K562 (cell line): ENCODE measurements around the gene SCRN1. TPM values are rescaled to one million over a fixed set of nuclear protein-coding genes. Genes with fewer than 3 reads are reported as not detected.

ENCODE experiments used
- BRD9 ChIP-seq: fragments of 450-650 bp; IDR thresholded peaks from 2 replicates; pipeline ENCODE4 v1.6.1; 2018; ENCODE audit warnings: low read depth; ENCODE audit not compliant: partially characterized antibody
- CC2D1A ChIP-seq: fragments of 450-650 bp; IDR thresholded peaks from 2 replicates; pipeline ENCODE4 v1.6.1; 2017; ENCODE audit warnings: mild to moderate bottlenecking
- CREM ChIP-seq: IDR thresholded peaks from 2 replicates; pipeline ENCODE4 v1.6.1; 2014; ENCODE audit warnings: antibody characterized with exemption, low read depth
- EGR1 ChIP-seq: fragments of 450-650 bp; conservative IDR thresholded peaks from 2 replicates; pipeline ENCODE4 v1.6.1; 2017; ENCODE audit warnings: mild to moderate bottlenecking
- EHMT2 ChIP-seq: fragments of 450-650 bp; IDR thresholded peaks from 2 replicates; pipeline ENCODE4 v1.6.1; 2018; ENCODE audit warnings: antibody characterized with exemption
- FIP1L1 ChIP-seq: fragments of 200-400 bp; formaldehyde crosslinking; IDR thresholded peaks from 2 replicates; pipeline ENCODE4 v1.6.1; 2018; ENCODE audit warnings: mild to moderate bottlenecking, low read depth, low read length; ENCODE audit not compliant: poor library complexity, severe bottlenecking
- FOXJ3 ChIP-seq: sonication (generic); formaldehyde crosslinking; IDR thresholded peaks from 2 replicates; pipeline ENCODE4 v1.4.0; 2020; ENCODE audit warnings: mild to moderate bottlenecking, missing genetic modification reagents
- HMGN3 ChIP-seq: IDR thresholded peaks from 2 replicates; pipeline ENCODE4 v1.6.1; 2011; ENCODE audit warnings: borderline replicate concordance, low read depth, mild to moderate bottlenecking, mixed read lengths, low read length; ENCODE audit not compliant: insufficient read length; ENCODE audit errors: extremely low read depth
- HNRNPK ChIP-seq: fragments of 200-400 bp; formaldehyde crosslinking; IDR thresholded peaks from one replicate; pipeline ENCODE4 v1.6.1; 2018; ENCODE audit warnings: mild to moderate bottlenecking, low read depth, low read length; ENCODE audit not compliant: poor library complexity, severe bottlenecking
- KAT7 ChIP-seq: sonication (generic); formaldehyde crosslinking; IDR thresholded peaks from 2 replicates; pipeline ENCODE4 v1.8.0; 2022; ENCODE audit warnings: missing genetic modification reagents, mild to moderate bottlenecking, borderline replicate concordance
- MYBL2 ChIP-seq, 2 experiments: fragments of 450-650 bp in 1 of 2; sonication (generic) in 1 of 2; formaldehyde crosslinking in 1 of 2; IDR thresholded peaks; 2 replicates each; pipeline versions ENCODE4 v1.6.1 to v1.8.1; 2017 to 2022; ENCODE audit warnings: borderline replicate concordance in 1 of 2, inconsistent platforms in 1 of 2, low read depth in 1 of 2, mild to moderate bottlenecking in 1 of 2, missing genetic modification reagents in 1 of 2, moderate library complexity in 1 of 2
- NR2C1 ChIP-seq, 2 experiments: fragments of 450-650 bp; IDR thresholded peaks; 2 replicates each; pipeline ENCODE4 v1.6.1; 2017; ENCODE audit warnings: mild to moderate bottlenecking in 2 of 2, antibody characterized with exemption in 1 of 2, inconsistent platforms in 1 of 2, missing compliant biosample characterization in 1 of 2, missing genetic modification characterization in 1 of 2
- NR2F6 ChIP-seq: fragments of 450-650 bp; formaldehyde crosslinking; IDR thresholded peaks from 2 replicates; pipeline ENCODE4 v1.4.0; 2020; ENCODE audit warnings: mild to moderate bottlenecking
- NR3C1 ChIP-seq: sonication (generic); formaldehyde crosslinking; IDR thresholded peaks from 2 replicates; pipeline ENCODE4 v1.8.1; 2022; ENCODE audit warnings: missing genetic modification reagents
- PHF20 ChIP-seq: fragments of 450-650 bp; IDR thresholded peaks from 2 replicates; pipeline ENCODE4 v1.6.1; 2018; ENCODE audit not compliant: partially characterized antibody
- RBM39 ChIP-seq: fragments of 200-400 bp; formaldehyde crosslinking; optimal IDR thresholded peaks from 2 replicates; pipeline ENCODE3; 2018; ENCODE audit warnings: low read depth, low read length
- SRSF1 ChIP-seq: fragments of 200-400 bp; formaldehyde crosslinking; IDR thresholded peaks from 2 replicates; pipeline ENCODE4 v1.6.1; 2017; ENCODE audit warnings: mild to moderate bottlenecking, low read depth, low read length, moderate library complexity
- ZMIZ1 ChIP-seq, 2 experiments: fragments of 150-350 bp in 1 of 2; IDR thresholded peaks; 2 replicates each; pipeline ENCODE4 v1.6.1; 2012 to 2016; ENCODE audit warnings: low read depth in 2 of 2, low read length in 2 of 2, mild to moderate bottlenecking in 1 of 2, moderate library complexity in 1 of 2
- ZNF263 ChIP-seq: sonication (generic); formaldehyde crosslinking; IDR thresholded peaks from 2 replicates; pipeline ENCODE4 v1.8.0; 2022; ENCODE audit warnings: mild to moderate bottlenecking, missing genetic modification reagents, borderline replicate concordance
- ZNF408 ChIP-seq: fragments of 250-450 bp; sonication (Bioruptor Pico); IDR thresholded peaks from 2 replicates; pipeline ENCODE4 v1.4.0; 2020; ENCODE audit warnings: low read depth, mild to moderate bottlenecking, moderate library complexity
- ZNF561 ChIP-seq: fragments of 450-650 bp; formaldehyde crosslinking; conservative IDR thresholded peaks from 2 replicates; pipeline ENCODE4 v1.4.0; 2020; ENCODE audit warnings: mild to moderate bottlenecking, moderate library complexity
- ZNF707 ChIP-seq: fragments of 250-450 bp; sonication (Bioruptor Pico); conservative IDR thresholded peaks from 2 replicates; pipeline ENCODE4 v1.8.0; 2022; ENCODE audit warnings: inconsistent platforms, mild to moderate bottlenecking, moderate library complexity
- polyA plus RNA-seq, 8 experiments: library from polyadenylated mRNA; depleted of rRNA in 4 of 8; stranded (reverse) in 5 of 8; unstranded in 3 of 8; fragments of >200 nt; fragmentation: Nextera tagmentation in 2 of 8; fragmentation: Illumina TruSeq in 1 of 8; extraction: Ambion mirVana in 2 of 8; extraction: Trizol in 1 of 8; gene quantifications; 2 replicates each; pipeline versions ENCODE4 v1.2.1 to v1.2.3, GENCODE V29; 2011 to 2014; ENCODE audit warnings: inconsistent platforms in 1 of 8, missing spikeins in 1 of 8
- total RNA-seq, 7 experiments: library from RNA; depleted of rRNA in 6 of 7; stranded (reverse); fragments of >200 nt in 6 of 7; fragmentation: Illumina TruSeq in 2 of 7; extraction: Trizol in 2 of 7; gene quantifications; 2 replicates each; pipeline versions ENCODE4 v1.2.1 to v1.2.3, GENCODE V29; 2011 to 2021; ENCODE audit warnings: low replicate concordance in 1 of 7

SCRN1 gene
- total and polyA plus RNA-seq, 9 of the 15 experiments (the other 6 are each of a cell fraction or from before 2014, with no cell fraction given), result 0.13 to 1.4 (median 0.20) TPM

DNA sequence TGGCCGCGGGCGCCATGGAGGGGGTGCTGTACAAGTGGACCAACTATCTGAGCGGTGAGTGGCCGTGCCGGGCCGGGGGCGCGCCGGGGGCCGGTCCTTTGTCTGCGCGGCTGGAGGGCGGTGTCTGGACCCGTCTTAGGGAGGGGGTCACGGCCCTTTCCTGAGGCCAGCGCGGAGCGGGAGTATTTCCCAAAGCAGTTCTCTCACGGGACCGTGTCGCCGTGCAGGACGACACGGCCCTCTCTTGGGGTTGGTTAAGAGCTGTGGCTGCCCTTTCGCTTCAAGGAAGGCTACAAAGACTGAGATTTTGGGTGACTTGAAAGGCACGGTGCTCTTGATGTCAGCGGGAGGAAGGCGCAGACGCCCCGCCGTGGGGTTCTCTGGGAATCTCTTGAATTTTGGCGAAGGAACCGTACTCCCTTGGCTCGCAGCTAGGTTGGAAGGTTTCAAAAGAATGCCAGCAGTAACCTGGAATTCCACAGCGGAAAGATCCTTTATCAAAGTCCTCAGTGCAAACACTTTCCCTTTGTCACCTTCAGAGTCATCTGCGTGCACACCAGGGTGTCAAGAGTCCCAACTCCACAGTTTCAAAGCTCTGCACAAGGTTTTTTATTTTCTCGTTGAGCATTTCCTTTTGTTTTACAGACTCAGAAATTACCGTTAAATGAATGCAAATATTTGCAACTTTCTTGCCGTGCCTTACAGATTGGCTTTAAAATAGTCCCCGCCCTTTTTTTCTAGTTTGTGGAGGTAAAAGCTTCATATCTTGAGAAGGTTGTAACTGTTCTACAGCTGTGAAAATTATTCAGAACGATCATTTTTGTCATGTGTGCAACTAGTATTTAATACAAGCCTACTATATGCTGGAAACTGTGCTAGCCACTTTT, 39.4 kb upstream of the SCRN1 start (continued):
- TF ChIP-seq ZMIZ1 (IDR thresholded peaks at IDR 0.05; ENCODE audit: low read depth in 2 of 2, low read length in 2 of 2) (no peak), FOXJ3 (CRISPR knock-in tag) (no peak), MYBL2 (IDR thresholded peaks at IDR 0.05; ENCODE audit: low read depth) (no peak), MYBL2 (CRISPR knock-in tag; IDR thresholded peaks at IDR 0.05; ENCODE audit: borderline replicate concordance) (no peak), ZNF263 (CRISPR knock-in tag) (0 out of 2 replicates have a peak, but pooled peaks have one; percentile 21), ZNF408 (CRISPR knock-in tag) (no peak), NR2F6 (CRISPR knock-in tag) (no peak), HNRNPK (no peak), NR3C1 (CRISPR knock-in tag) (no peak), CREM (0 out of 2 replicates have a peak, but pooled peaks have one; percentile 4), EGR1 (0 out of 2 replicates have a peak, but pooled peaks have one; percentile 43), HMGN3 (peak; percentile 12), SRSF1 (no peak), PHF20 (no peak), KAT7 (no peak), RBM39 (no peak), CC2D1A (peak; percentile 72; the same call in 1 of the 2 replicates), NR2C1 (IDR thresholded peaks at IDR 0.05) (no peak), NR2C1 (tag; IDR thresholded peaks at IDR 0.05) (no peak), ZNF561 (no peak), FIP1L1 (no peak), BRD9 (no peak), ZNF707 (CRISPR knock-in tag) (no peak), EHMT2 (no peak)
